ENCODE measurements around the gene NOB1. TPM values are rescaled to one million over a fixed set of nuclear protein-coding genes. Genes with fewer than 3 reads are reported as not detected.
"Not testable (repeated sequence)": the region's sequence is repeated elsewhere in the genome, so short reads cannot be mapped to it uniquely, and the experiment has no call there.

NOB1 gene
- total RNA-seq, 1 experiment from 2014 or later = 134 TPM

GRCh38 chr16:69762814-69763598 lies 8.3 kb upstream of the NOB1 start:
- DNase-seq (ENCODE audit: low spot score) = peak; percentile 24

GRCh38 chr16:69761983-69762813 lies 7.5 kb upstream of the NOB1 start, which contains the start of gene WWP2:
Gene WWP2 (plus strand): TSS chr16:69762332. CDS start chr16:69787011, 24,679 bp downstream.
- in situ Hi-C loops (cut with HindIII; ENCODE audit: low sequenced_read_pairs) = no loop called here
- DNase-seq (ENCODE audit: low spot score) = peak; percentile 77

More at GRCh38 chr16:69762814-69763598, 8.3 kb upstream of the NOB1 start:
- in situ Hi-C loops (cut with HindIII; ENCODE audit: low sequenced_read_pairs) = no loop called here

GRCh38 chr16:69757375-69757774 lies 2.6 kb upstream of the NOB1 start:
- DNase-seq (ENCODE audit: low spot score); in situ Hi-C loops (cut with HindIII; ENCODE audit: low sequenced_read_pairs): not testable (repeated sequence)

DNA sequence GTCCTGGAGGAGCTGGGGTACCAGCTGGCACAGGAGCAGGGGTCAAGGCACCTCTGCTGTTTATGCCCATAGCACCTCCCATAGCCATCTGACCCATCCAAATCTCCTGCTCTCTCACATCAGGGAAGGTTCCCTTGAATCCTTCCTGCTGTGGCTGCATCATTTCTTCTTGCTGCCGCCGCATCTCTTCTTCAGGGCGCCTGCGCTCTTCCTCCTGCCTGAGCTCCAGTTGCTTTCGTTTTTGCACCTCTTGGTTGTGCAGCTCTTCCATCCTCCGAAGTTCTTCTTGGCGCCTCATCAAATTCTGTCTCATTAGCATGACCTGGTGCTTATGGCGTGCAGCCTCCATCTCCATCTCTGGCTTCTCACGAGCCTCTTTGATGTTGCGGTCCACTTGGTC lies 2.0 kb upstream of the NOB1 start:
- in situ Hi-C loops (cut with HindIII; ENCODE audit: low sequenced_read_pairs) = no loop called here
- DNase-seq (ENCODE audit: low spot score) = no peak

DNA sequence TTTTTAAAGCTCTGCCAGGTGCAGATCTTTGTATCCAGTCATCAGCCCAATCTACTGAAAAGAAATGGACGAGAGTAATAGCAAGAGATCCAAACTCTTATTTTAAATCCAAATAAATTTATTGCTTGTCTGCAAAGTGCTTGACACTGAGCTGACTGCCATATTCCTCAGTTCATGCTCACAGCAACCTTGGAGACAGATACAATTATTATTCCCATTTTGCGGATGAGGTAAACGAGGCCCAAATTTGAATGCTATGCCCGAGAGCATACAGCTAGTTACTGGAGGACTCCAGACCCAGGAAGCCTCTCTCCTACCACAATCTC lies 620 bp downstream of the NOB1 start:
- no peak for DNase-seq (ENCODE audit: low spot score)
- in situ Hi-C loops (cut with HindIII; ENCODE audit: low sequenced_read_pairs) = no loop called here

DNA sequence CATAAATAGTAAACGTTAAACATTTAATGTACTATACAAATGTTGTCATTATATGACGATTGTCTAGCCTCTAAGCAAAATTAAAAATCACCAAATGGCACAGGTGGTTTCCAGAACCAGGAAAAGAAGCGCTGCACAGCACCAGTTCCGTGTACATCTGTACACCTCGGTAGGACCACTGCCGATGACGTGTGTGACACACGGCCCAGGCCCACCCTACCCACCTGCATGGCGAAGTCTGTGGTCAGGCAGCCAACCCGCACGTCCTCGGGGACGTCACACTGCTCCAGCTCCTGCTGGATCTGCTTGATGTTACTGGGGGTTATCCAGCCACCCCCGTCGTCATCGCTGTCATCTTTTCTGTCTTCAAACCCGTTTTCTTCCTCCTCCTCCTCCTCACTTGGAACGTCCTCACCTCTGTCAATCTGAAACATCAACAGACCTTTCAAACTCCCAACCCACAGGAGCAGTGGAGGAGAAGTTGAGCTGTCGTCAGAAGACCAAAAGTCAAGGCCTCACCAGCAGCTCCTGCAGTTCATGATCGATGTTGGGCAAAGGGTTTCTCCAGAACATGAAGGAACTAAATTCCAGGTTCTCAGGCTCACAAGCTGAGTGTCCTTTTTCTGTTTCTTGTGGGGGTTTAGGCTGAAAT lies 5.9 kb downstream of the NOB1 start:
- in situ Hi-C loops (cut with HindIII; ENCODE audit: low sequenced_read_pairs) = no loop called here
- no peak for DNase-seq (ENCODE audit: low spot score)

DNA sequence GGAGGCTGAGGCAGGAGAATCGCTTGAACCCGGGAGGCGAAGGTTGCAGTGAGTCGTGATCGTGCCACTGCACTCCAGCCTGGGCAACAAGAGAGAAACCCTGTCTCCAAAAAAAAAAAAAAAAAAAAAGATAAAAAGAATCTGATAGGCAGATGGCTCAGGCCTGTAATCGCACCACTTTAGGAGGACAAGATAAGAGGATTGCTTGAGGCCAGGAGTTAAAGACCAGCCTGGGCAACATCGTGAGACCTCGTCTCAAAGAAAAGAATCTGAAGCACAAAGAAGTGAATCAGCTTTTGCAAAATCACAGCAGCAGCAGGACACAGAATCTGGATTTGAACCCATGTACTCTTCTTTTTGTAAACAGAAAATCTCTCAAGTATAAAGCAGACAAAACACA lies 7.6 kb downstream of the NOB1 start:
- DNase-seq (ENCODE audit: low spot score) = no peak
- in situ Hi-C loops (cut with HindIII; ENCODE audit: low sequenced_read_pairs) = no loop called here

- DNase-seq (ENCODE audit: low spot score) = no peak
- in situ Hi-C loops (cut with HindIII; ENCODE audit: low sequenced_read_pairs) = no loop called here
Measured at GRCh38 chr16:69745959-69746358, 8.8 kb downstream of the NOB1 start.

DNA sequence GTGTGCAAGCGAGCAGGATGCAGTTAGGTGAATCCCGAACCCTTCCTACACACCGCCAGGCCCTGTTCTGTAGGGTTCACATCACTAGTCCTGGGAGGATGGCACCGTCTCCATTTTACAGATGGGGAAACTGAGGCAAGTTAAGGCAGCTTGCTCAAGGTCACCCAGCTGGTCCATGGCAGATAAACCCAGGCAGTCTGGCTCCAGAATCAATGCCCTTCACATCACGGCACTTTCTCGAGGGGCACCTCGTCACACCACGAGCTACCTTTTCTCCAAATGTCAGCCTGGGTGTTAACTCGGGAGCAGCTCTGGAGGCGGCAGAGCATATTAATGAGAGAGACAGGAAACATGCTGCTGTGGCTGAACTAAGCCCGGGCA lies 9.5 kb downstream of the NOB1 start:
- no peak for DNase-seq (ENCODE audit: low spot score)
- in situ Hi-C loops (cut with HindIII; ENCODE audit: low sequenced_read_pairs) = no loop called here

DNA sequence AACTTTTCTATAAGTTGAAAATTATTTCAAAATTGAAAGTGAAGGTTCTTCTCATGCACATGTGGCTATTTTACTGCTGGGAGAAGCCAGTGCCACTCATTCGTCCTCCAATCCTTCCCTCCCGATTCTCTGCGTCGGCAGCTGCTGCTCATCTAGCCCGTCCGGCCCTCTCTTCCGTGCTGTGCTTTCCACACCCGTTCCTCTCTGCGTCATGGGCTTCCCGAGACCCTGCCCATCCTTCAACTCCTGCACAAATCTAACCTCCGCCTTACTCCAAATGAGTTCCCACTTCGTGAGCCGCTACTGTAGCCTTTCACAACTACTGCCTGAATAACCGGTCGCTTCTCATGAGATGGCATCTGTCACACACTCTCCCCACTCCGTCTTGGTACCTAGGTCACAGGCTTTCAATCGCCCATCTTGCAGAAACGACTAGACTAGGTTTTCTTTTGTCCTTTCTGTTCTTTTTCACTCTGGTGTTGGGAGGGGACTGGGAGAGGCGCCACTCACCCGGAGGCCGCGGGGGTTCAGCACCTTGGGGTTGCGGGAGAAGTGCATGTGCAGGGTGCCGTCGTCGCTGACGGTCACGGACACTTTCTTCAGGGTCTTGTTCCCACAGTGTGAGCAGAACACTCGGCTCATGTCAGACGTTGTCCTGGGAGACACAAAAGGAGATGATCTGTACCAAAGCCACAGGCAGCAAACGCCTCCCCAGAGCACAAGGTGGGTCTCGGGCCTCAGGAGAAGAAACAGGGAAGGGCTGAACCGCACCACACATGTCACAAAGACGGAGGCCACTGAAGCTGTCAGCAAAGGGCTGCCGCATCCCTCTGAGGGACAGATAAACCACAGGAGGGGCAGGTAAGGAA lies 10.1 kb downstream of the NOB1 start:
- in situ Hi-C loops (cut with HindIII; ENCODE audit: low sequenced_read_pairs) = no loop called here
- DNase-seq (ENCODE audit: low spot score) = no peak

DNA sequence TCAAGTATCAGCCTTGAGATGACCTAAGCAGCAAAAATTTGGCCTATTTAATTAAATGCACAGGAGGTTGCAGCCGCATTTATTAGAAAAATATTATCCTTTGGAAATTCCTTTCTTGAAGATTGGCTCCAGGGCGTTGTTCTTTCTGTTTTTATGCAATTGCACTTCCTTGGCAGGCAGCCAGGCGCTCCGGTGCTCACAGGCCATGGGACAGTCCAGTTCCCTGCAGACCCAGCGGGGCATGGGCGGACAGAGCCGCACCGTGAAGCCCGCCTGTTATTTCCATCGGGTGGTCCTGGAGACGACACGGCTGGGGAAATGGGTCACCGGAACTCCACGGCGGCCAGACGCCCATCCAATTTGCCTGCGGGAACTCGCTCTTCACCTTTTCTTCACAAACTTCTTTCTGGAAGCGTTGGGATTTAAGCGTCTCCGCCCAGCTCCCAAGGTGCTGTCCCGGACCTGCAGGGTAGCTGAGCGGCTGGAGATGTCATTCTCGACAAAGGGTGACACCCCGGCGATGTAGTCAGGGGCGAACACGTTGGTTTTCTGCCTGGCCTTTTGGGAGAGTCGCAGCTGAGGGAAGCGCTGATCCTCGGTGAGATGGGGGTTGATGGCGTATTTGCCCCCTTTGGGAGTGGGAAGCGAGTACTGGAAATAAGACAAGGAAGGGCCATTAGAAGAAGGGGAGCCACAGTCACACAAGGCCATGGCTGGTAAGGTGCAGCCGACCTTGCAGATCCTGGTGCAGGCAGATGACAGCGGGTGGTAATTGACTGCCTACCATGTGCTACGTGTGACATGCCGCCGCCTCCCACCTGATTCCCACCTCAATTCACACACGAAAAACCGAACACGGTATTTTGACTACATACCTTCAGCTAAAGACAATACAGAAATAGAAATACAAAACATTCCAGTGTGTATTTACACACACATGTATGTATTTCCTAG lies 12.5 kb downstream of the NOB1 start:
- in situ Hi-C loops (cut with HindIII; ENCODE audit: low sequenced_read_pairs) = no loop called here

DNA sequence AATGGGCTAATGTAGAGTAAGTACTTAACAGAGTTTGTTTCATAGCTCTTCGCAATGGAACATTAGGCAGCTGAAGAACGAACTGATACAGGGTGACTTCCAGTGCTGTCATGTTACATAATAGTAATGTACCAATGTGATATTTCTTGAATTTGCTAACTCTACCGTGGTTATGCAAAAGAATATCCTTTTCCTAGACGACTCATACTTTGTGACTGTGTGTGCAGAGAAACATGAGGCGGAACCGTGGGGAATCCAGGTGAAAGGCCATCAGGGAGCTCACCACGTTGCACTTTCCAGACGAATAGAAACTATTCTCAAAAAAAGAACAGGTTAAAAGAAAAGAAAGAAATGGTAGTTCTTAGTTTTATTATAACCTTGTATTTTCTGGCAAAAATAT lies 13.2 kb downstream of the NOB1 start:
- in situ Hi-C loops (cut with HindIII; ENCODE audit: low sequenced_read_pairs) = no loop called here
- DNase-seq (ENCODE audit: low spot score) = no peak

More for the DNA sequence above, 12.5 kb downstream of the NOB1 start:
- DNase-seq (ENCODE audit: low spot score) = peak; percentile 55

DNA sequence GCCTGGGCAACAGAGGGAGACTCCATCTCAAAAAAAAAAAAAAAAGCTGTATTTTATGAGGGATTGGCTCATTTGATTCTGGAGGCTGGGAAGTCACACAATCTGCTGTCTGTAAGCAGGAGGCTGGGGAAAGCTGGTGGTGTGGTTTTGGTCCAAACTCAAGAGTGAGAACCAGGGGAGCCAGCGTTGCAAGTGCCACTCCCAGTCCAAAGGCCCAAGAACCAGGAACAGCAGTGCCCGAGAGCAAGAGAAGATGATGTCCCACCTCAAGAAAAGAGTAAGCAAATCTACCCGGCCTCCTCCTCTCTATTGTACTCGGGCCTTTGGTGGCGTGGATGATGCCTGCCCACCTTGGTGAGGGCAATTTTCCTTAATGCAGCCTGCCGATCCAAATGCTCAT lies 22.6 kb downstream of the NOB1 start:
- no peak for DNase-seq (ENCODE audit: low spot score)
- in situ Hi-C loops (cut with HindIII; ENCODE audit: low sequenced_read_pairs) = no loop called here

GRCh38 chr16:69731280-69731679 lies 23.4 kb downstream of the NOB1 start:
- DNase-seq (ENCODE audit: low spot score); in situ Hi-C loops (cut with HindIII; ENCODE audit: low sequenced_read_pairs): not testable (repeated sequence)

GRCh38 chr16:69729030-69729429 lies 25.7 kb downstream of the NOB1 start:
- DNase-seq (ENCODE audit: low spot score); in situ Hi-C loops (cut with HindIII; ENCODE audit: low sequenced_read_pairs): not testable (repeated sequence)

DNA sequence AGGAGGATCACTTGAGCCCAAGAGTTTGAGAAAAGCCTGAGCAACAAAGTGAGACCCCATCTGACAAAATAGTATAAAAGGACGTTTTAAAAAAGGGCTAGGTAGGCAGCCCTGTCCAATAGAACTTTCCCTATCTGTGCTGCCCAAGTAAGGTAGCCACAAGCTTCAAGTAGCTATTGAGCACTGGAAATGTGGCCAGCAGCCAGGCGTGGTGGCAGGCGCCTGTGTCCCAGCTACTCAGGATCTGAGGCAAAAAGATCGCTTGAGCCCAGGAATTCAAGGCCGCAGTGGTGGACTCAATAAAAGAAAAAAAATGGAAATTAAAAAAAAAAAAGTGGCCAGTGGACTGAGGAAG lies 26.8 kb downstream of the NOB1 start:
- in situ Hi-C loops (cut with HindIII; ENCODE audit: low sequenced_read_pairs) = no loop called here
- DNase-seq (ENCODE audit: low spot score) = peak; percentile 19

- peak; percentile 93 for DNase-seq (ENCODE audit: low spot score)
- in situ Hi-C loops (cut with HindIII; ENCODE audit: low sequenced_read_pairs) = no loop called here
Measured at GRCh38 chr16:69726313-69727060, 28.2 kb downstream of the NOB1 start, which contains the start of gene NQO1. Gene NQO1 (minus strand): TSS chr16:69726560. CDS start chr16:69726439, 121 bp downstream.
